Gastrocnemius medialis (tissue), 4 donors: Measurements from ENCODE around the gene OBI1. TPM values are rescaled to one million over a fixed set of nuclear protein-coding genes. Genes with fewer than 3 reads are reported as not detected.
A peak's percentile ranks its signal among the peaks of the same experiment; 100 is the strongest.

ENCODE experiments used
- ATAC-seq, 2 donors: fragments of 150-250 bp; one replicate each; pipeline ENCODE4 v1.9.1; 2016
- DNase-seq, 2 donors: peaks; one replicate each; pipeline ENCODE4 v3.0.0-alpha.2; 2019
- H3K27ac ChIP-seq, 4 donors: fragments of 200-600 bp; sonication (generic); 1 replicate in 1 of 4; 2 replicates in 3 of 4; pipeline ENCODE4 v1.5.1; 2016 to 2018; ENCODE audit warnings: mild to moderate bottlenecking in 2 of 4, moderate library complexity in 1 of 4
- H3K27me3 ChIP-seq, 3 donors: fragments of 200-600 bp; sonication (generic) in 2 of 3; 1 replicate in 1 of 3; 2 replicates in 2 of 3; pipeline versions ENCODE4 v1.5.1 to v1.6.0; 2016 to 2019; ENCODE audit warnings: mild to moderate bottlenecking in 1 of 3, moderate library complexity in 1 of 3
- H3K36me3 ChIP-seq, 2 donors: fragments of 200-600 bp; sonication (generic) in 1 of 2; one replicate each; pipeline ENCODE4 v1.5.1; 2017 to 2018
- H3K4me1 ChIP-seq, 2 donors: fragments of 200-600 bp; sonication (generic) in 1 of 2; one replicate each; pipeline ENCODE4 v1.5.1; 2016 to 2017; ENCODE audit warnings: mild to moderate bottlenecking in 2 of 2
- H3K4me3 ChIP-seq, 4 donors: fragments of 200-600 bp; sonication (generic) in 3 of 4; 1 replicate in 1 of 4; 2 replicates in 3 of 4; pipeline ENCODE4 v1.5.1; 2016 to 2019; ENCODE audit warnings: mild to moderate bottlenecking in 2 of 4
- H3K9me3 ChIP-seq, 3 donors: fragments of 200-600 bp; sonication (generic) in 2 of 3; 1 replicate in 1 of 3; 2 replicates in 2 of 3; pipeline ENCODE4 v1.5.1; 2016 to 2019
- POLR2A ChIP-seq, 2 donors: fragments of 450-650 bp; IDR thresholded peaks; one replicate each; pipeline ENCODE4 v1.6.1; 2017; ENCODE audit warnings: antibody characterized with exemption in 2 of 2, mild to moderate bottlenecking in 2 of 2, moderate library complexity in 2 of 2
- in situ Hi-C, 4 donors: fragments of 200-750 bp; cut with MboI; loops; one replicate each; pipeline versions ENCODE4 v1.15.0 to v1.8.0; 2017; ENCODE audit warnings: low sequenced_read_pairs in 4 of 4
- intact Hi-C: fragments of 100-400 bp; cut with DNase I; formaldehyde crosslinking; loops from one replicate; pipeline ENCODE4 v1.15.1; 2023; ENCODE audit warnings: low total_unique reads
- total RNA-seq, 4 donors: library from RNA; depleted of rRNA; stranded (reverse); fragments of >200 nt; gene quantifications; one replicate each; pipeline versions ENCODE4 v1.1.0 to v1.2.3, GENCODE V29; 2016
- TF ChIP-seq, protein P1 (sequence below), 5 experiments: fragments of 450-650 bp in 3 of 5; fragments of 200-600 bp in 2 of 5; sonication (generic) in 2 of 5; IDR thresholded peaks in 4 of 5; conservative IDR thresholded peaks in 1 of 5; 1 replicate in 4 of 5; 2 replicates in 1 of 5; pipeline ENCODE4 v1.5.1; 2016 to 2019; ENCODE audit warnings: antibody characterized with exemption in 5 of 5, mild to moderate bottlenecking in 3 of 5, moderate library complexity in 3 of 5

Gene OBI1
- total RNA-seq, 4 donors from 2014 or later: 4.8 to 6.7 (median 5.8) TPM

DNA sequence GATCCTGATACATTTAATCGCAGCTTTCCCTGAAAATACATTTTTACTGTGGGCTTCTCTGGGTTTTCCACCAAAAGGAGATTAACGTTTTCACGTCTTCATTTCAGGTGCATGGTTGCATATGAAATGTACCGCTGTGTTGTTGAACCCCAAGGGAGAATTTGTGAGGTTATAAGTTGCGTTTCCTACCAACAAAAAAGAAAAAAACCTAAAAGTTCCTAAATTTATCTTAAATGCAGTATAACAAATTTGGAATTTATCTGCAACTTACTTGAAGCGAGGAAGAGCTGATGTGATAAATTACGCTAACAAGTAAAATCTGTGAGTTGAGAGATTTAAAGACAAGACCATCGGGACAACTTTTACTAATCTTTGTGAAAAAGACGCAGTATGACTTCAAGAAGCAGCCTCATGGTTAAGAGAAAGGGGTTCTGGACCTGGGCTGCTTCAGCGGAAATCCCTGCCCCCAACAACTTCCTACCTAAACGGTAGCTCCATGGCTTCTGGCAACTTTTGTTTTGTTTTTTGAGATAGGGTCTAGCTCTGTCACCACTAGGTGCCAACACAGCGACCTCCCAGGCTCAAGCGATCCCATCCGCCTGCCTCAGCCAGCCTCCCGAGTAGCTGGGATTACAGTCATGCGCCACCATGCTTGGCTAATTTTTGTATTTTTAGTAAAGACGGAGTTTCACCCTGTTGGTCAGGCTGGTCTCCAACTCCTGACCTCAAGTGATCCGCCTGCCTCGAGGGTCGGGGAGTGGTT is 958 bp upstream of the OBI1 start:
- ATAC-seq (peak in 1 of 2 donors; percentile 11), DNase-seq (peak in 1 of 2 donors; percentile 13)
- TF ChIP-seq, protein P1, sequence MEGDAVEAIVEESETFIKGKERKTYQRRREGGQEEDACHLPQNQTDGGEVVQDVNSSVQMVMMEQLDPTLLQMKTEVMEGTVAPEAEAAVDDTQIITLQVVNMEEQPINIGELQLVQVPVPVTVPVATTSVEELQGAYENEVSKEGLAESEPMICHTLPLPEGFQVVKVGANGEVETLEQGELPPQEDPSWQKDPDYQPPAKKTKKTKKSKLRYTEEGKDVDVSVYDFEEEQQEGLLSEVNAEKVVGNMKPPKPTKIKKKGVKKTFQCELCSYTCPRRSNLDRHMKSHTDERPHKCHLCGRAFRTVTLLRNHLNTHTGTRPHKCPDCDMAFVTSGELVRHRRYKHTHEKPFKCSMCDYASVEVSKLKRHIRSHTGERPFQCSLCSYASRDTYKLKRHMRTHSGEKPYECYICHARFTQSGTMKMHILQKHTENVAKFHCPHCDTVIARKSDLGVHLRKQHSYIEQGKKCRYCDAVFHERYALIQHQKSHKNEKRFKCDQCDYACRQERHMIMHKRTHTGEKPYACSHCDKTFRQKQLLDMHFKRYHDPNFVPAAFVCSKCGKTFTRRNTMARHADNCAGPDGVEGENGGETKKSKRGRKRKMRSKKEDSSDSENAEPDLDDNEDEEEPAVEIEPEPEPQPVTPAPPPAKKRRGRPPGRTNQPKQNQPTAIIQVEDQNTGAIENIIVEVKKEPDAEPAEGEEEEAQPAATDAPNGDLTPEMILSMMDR (IDR thresholded peaks at IDR 0.05 in 4 of 5, conservative IDR thresholded peaks at IDR 0.05 in 1 of 5): no peak
- no peak for TF ChIP-seq POLR2A (IDR thresholded peaks at IDR 0.05)
- in situ Hi-C loops: no loop called here
- no peaks in the 10 kb centered on the region for H3K36me3 ChIP-seq
- peak overlapping the region in 1 of 4 donors; percentile 80 for H3K27ac ChIP-seq
- H3K27me3 ChIP-seq: no peaks in the 10 kb centered on the region
- H3K4me1 ChIP-seq: peaks cover 15 to 21% of the 10 kb centered on the region in 2 donors
- no peaks in the 10 kb centered on the region for H3K9me3 ChIP-seq
- intact Hi-C loops: loop anchor here (5.0 kb wide), 1 partner anchor 53 kb away; no protein-coding TSS in a partner anchor
- H3K4me3 ChIP-seq: peak overlapping the region; percentile 87 to 96 (median 94)

GRCh38 chr13:78659450-78659730 is 435 bp upstream of the OBI1 start:
- TF ChIP-seq, protein P1 (IDR thresholded peaks at IDR 0.05 in 4 of 5, conservative IDR thresholded peaks at IDR 0.05 in 1 of 5): no peak
- TF ChIP-seq POLR2A (IDR thresholded peaks at IDR 0.05): no peak
- no peaks in the 10 kb centered on the region for H3K27me3 ChIP-seq
- in situ Hi-C loops (no loop called here), intact Hi-C loops (loop anchor here (5.0 kb wide), 1 partner anchor 52 kb away; no protein-coding TSS in a partner anchor)
- peaks cover 15 to 23% of the 10 kb centered on the region in 2 donors for H3K4me1 ChIP-seq
- ATAC-seq (no peak), DNase-seq (no peak)
- peak overlapping the region; percentile 80 to 86 (median 84) for H3K27ac ChIP-seq
- no peaks in the 10 kb centered on the region for H3K9me3 ChIP-seq
- H3K36me3 ChIP-seq: no peaks in the 10 kb centered on the region
- H3K4me3 ChIP-seq: peak overlapping the region; percentile 87 to 96 (median 94)

GRCh38 chr13:78657699-78658629 is 991 bp downstream of the OBI1 start:
- intact Hi-C loops: loop anchor here (5.0 kb wide), 1 partner anchor 51 kb away; no protein-coding TSS in a partner anchor
- peak; percentile 38 to 40 for ATAC-seq
- H3K36me3 ChIP-seq: no peaks in the 10 kb centered on the region
- no peak for DNase-seq
- H3K27ac ChIP-seq: peak overlapping the region; percentile 80 to 86 (median 84)
- H3K4me1 ChIP-seq: peaks cover 15 to 25% of the 10 kb centered on the region in 2 donors
- TF ChIP-seq, protein P1 (IDR thresholded peaks at IDR 0.05 in 4 of 5, conservative IDR thresholded peaks at IDR 0.05 in 1 of 5): no peak
- no peak for TF ChIP-seq POLR2A (IDR thresholded peaks at IDR 0.05)
- no peaks in the 10 kb centered on the region for H3K27me3 ChIP-seq
- H3K4me3 ChIP-seq: peak overlapping the region; percentile 87 to 96 (median 94)
- no peaks in the 10 kb centered on the region for H3K9me3 ChIP-seq
- in situ Hi-C loops: no loop called here

GRCh38 chr13:78655906-78656305 is 3.0 kb downstream of the OBI1 start:
- intact Hi-C loops: loop anchor here (5.0 kb wide), 1 partner anchor 49 kb away; no protein-coding TSS in a partner anchor
- in situ Hi-C loops: no loop called here
- Histone ChIP-seq H3K36me3 (no peaks in the 10 kb centered on the region), H3K9me3 (no peaks in the 10 kb centered on the region), H3K4me3 (no peak overlapping the region), H3K4me1 (peaks cover 15 to 33% of the 10 kb centered on the region in 2 donors), H3K27ac (peak overlapping the region in 2 of 4 donors; percentile 38 to 62), H3K27me3 (no peaks in the 10 kb centered on the region)
- TF ChIP-seq POLR2A (IDR thresholded peaks at IDR 0.05): no peak
- TF ChIP-seq, protein P1 (IDR thresholded peaks at IDR 0.05 in 4 of 5, conservative IDR thresholded peaks at IDR 0.05 in 1 of 5): no peak
- no peak for ATAC-seq
- no peak for DNase-seq
